NCI-H1930 (cell line): Measurements from ENCODE around the gene KPNB1.

Experiments used
- DNase-seq, 2 experiments: peaks; one replicate each; lab custom pipeline; 2025; lab: John Stamatoyannopoulos, UW

The KPNB1 gene

GRCh38 chr17:47711366-47712099 is 61.8 kb downstream of the KPNB1 start:
- DNase-seq = no peak

GRCh38 chr17:47712330-47713023 is 62.8 kb downstream of the KPNB1 start:
- DNase-seq = no peak

DNA sequence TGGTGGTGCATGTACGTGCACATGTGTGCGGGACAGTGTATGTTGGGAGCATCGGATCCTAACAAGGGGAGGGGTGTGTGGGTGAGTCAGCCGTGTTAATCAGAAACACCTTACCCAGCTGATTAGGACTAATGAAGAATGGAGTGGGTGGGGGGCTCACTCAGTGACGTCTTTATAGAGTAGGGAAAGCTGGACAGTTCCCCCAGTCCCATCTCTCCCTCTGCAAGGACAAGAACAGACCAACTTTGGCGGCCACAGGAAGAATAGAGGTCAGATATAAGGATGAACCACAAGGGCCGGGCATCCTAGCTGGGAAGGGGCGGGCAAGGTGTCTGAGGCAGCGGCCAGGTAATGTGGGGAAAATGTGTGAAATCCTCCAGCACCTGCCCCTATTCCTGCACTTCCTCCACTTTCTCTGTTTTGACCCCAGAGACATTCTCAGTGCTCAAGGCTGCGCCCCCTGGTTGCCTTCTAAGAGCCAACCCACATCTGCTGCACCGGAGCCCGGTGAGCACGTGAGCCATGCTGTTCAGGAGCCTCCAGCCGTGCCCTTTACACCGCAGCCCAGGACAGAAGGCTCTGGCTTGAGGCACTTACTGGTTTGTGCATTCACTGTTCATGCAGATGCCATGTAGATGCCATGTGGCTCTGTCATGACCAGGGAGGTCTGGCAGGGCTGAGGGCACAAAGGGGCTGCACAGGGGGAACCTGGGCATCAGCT is 64.4 kb downstream of the KPNB1 start:
- DNase-seq = no peak

DNA sequence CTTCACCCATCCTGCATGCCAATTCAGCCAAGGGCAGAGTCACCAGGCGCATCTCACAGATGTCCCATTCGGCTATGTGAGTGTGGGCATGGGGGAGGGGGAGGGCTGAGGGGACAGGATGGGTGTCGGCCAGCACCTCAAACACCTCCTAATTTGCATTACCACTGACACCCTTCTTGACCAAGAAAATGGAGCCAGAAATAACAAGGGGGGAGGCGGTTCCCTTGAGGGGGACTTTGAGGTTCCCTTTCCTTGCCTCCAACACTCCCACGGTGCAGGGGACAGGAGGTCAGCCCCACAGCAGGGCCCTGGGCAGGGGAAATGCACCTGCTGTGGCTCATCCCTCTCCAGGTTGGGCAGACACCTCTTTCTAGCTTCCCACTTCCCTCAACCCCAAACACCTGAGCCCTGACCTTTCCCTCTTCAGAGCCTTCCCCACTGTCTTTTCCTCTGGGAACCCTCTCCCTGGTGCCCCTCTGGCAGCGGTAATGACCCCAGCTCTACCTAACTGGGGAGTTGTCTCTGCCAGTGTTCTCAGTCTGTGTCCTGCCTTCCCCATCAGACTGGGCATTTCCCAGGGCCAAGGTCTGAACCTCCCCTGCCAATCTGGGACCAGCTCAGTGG is 65.2 kb downstream of the KPNB1 start:
- no peak for DNase-seq

DNA sequence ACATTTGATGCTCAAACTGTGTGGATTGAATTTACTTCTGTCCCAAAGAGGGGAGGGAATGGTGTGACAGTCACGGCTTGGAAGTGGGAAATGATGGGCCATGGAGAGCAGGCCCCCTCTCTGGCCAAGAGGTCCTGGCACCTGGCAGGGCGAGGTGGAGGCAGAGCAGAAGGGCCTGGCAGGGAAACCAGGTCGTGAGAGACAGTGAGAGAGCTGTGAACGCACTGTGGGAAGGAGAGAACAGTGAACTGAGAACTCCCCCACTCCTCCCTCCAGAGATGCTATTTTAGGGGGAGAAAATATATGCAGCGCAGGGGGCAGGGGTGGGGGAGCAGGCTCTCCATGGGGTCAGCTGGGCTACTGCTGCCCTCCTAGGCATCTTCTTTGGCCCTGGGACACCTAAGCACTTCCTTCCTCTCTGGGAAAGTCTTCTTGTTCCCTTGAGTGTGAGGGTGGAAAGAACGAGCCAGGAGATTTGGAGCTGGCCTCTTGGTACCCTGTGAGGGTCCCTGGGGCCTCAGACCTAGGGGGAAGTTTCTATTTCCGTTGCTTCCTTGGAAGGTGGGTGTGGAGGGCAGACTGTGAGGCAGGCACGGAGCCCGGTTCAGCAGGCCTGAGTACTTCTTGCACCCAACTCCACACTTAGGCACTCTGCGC is 66.1 kb downstream of the KPNB1 start:
- DNase-seq = no peak

DNA sequence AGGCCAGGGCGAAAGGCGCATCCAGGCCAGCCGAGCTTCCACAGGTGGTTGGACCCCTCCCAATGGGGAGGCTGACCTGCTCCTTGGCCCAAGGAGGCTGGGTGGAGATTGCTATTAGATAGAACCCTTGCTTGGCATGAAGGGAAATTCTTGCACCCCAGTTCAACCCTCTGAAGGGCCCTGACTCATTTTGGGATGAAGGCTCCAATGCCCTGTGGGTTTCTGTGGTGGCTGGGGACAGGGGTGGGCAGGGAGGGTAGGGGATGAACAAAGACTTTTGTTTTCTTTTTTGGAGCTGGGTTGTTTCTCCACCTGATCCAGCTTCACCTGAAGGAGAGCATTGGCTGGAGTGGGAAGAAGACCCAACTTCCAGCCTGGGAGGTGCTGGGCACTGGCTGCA is 66.7 kb downstream of the KPNB1 start:
- DNase-seq = no peak

DNA sequence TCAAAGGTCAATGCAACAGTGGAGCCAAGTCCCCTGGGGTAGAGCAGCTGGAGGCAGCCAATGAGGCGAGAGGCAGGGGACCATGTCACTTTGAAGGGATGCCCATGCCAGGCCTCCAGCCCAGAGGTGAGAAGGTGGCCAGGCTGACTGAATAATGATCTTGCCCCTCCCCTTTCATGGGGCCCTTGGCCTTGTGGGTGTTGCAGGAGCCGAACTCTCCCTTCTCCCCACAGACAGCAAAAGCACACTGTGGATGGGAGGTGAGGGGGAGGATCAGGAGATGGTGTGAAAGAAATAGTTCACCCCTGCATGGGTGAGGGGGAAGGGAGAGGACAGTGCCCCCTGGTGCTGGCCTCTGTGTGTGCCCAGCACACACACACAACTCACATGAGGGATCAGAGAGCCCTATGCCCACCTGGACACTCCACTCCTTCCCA is 67.6 kb downstream of the KPNB1 start:
- DNase-seq = no peak

GRCh38 chr17:47717979-47718621 is 68.4 kb downstream of the KPNB1 start:
- DNase-seq = no peak

GRCh38 chr17:47718634-47719405 is 69.1 kb downstream of the KPNB1 start:
- no peak for DNase-seq

DNA sequence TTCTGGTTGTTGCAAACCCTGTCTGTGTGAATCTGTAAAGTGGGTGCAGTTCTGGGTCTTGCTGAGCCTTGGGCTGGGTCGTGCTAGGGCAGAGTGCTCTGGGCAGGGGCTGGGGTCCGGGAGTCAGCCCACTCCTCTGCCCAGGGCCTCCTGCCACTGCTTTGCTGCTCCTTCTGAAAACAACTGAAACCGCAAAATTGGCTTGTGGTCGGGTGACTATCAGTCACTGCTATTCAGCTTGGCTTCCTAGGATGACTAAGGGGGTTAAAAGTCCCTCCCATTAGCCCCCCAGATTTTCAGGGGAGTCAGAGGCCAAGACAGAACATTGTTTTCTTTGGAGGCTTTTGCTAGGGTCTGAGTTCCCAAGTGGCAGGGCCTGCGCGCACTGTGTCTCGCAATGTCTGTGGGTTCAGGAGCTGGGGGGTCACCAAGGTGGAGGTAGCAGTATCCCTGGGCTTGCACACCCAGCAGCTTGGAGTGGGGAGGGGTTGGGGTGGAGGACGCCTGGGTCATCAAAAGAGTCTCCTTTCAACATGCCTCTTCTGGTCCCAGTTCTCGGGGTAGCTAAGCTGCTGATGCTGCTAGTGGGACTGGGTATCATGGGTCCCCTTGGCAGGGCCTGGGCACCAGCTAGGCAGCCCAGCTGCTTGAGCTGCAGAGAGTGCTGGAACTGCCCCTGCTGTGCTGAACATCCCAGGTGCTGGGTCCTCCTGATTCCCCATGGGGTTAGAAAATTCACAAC is 69.9 kb downstream of the KPNB1 start:
- no peak for DNase-seq

DNA sequence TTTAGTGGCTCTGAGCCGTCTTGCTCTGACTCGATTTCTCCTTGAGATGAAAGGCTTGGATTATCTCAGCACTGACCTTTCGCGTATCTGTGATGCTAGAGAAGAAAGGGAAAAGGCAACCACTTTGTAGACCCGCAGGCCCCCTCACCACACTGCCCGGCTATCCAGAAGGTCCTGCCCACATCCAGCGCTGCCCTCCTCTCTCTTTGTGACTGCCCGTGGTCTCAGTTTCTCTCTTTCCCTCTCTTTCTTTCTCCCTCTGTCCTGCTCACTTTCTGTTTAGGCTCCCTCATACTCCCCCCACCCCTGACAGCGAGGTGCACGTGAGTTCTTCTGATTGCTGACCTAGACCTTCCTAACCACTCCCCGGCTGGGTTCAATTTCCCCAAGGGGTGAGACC is 70.5 kb downstream of the KPNB1 start:
- no peak for DNase-seq

GRCh38 chr17:47720754-47721533 is 71.2 kb downstream of the KPNB1 start:
- DNase-seq = no peak

GRCh38 chr17:47721725-47722124 is 72.0 kb downstream of the KPNB1 start:
- DNase-seq = no peak

GRCh38 chr17:47724705-47725104 is 75.0 kb downstream of the KPNB1 start:
- DNase-seq = no peak

DNA sequence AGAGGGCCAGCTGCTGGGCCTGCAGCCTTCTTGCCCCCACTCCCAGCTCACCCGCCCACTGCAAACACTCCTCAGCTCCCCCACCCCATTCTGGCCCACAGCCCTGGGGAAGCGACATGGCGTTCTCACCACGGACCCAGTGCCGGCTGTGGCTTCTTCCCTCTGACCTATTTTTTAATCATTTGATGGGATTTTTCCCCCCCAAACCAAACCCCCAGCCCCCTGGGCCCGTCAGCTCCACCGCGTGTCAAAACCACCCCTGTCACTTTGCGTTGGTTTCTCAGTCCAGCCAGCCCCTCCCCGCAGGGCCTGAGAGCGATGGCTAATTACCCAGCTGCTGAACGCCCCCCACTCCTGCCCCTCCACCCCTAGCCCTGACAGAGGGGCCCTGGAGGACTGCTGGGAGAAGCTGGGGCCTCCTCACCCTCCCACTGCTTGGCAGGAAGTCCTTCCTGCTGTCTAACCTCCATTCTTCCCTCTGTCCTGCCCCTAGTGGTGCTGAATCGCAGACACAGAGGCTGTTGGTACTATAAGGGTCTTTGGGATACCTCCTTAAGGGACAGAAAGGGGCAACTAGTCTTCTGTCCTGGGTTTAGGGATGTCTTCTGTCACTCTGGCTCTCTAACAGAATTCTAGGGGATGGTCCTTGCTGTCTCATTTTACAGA is 75.9 kb downstream of the KPNB1 start:
- DNase-seq = no peak

GRCh38 chr17:47726796-47727703 is 77.3 kb downstream of the KPNB1 start:
- no peak for DNase-seq

GRCh38 chr17:47727704-47728036 is 78.0 kb downstream of the KPNB1 start:
- DNase-seq = no peak
